GM21360 (cell line): ENCODE measurements around the gene AACS.

Experiments
- ATAC-seq: cut with Tn5 transposase; IDR thresholded peaks from one replicate; pipeline ENCODE4 v1.9.1; 2021; ENCODE audit warnings: mild to moderate bottlenecking, moderate library complexity; ENCODE audit not compliant: unreplicated experiment

AACS gene

DNA sequence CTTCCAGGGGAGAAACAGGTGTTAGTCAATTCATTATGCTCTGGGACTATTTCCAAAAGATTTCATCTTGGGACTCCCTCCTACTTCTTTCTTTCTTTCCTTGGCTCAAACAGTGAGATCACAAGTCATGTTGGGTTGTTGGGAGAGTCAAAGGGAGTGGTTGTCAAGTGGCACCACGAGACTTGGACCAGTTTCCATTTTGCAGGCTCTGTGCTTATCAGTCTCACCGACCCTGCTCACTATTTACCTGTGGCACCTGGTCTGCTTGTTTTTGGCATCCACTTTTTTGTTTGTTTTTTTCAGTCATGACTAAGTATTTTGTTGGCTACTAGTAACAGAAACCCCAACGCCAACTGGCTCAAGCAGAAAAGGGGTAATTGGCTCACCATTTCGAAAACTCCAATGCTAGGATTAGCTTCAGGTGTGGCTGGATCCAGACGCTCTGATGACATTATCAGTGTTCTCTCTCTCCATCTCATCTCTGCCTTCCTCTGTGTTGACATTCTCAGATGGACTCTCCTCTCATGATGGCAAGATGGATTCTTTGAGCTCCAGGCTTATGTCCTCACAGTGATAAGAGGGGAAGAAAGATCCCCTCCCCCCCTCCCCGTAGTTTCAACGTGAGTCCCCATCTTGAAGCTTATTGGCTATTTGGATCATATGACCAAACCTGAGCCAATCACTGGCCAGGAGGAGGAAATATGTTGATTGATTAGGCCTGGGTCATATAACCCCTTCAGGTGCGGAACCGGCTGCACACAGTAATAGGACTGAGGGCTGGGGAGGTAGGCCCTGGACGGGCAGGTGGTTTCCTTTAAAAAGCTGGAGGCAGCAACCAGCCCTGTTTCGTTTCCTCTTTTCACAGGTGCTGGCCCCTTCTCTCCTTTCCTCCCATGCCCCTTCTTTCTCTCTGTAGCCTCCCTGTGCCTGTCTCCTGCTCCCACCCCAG is 84.2 kb downstream of the AACS start:
- peak; percentile 98 for ATAC-seq

DNA sequence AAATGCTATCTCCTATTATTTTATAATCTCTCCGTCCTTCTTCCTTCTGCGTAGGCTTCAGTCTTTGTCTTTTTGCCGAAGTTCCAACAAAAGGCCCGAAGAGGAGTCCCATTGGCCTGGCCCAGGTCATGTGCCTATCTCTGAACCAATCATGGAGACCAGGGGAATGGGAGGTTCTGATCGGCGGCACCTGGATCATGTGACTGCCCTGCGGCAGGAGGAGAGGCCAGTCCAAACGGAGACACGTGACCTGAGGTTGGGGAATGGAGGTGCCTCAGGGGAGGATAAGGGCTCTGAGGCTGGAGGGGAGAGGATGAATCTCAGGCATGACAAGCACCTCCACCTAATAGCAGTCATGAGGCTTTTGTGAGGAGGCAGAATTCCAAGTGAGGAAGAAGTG is 86.0 kb downstream of the AACS start:
- ATAC-seq = no peak

DNA sequence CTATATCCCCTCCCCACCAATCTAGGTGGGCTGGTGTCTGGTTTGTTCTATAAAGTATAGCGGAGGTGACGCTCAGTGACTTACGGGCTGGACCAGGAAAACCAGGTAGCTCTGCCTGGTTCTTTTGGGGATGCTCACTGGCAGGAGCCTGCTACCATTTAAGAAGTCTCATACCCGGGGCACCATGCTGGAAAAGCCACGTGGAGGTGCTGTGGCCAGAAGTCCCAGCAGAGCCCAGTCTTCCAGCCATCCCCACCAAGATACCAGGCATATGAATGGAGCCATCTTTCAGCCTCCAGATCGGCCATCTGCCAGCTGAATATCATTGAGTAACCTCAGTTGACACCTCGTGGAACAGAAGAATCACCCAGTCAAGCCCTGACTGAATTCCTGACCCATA is 87.2 kb downstream of the AACS start:
- ATAC-seq = no peak

DNA sequence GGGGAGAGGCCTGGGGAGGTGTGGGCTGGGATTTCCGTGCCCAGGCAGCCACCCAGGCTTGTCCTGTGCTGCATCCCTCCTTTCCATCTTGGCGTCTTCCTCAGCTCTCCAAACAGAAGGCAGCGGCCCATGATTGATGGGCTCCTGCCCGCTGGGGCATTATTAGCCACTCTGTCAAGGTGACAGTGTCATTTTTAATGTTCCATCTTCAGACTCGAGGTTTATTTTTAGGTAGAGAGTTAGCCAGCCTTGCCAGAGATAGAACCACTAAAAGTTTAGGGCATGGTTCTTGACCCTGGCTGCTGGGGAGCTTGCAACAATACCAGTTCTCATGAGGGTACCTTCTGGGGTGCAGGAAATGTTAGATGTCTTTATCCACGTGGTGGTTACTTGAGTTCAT is 90.1 kb downstream of the AACS start:
- no peak for ATAC-seq

DNA sequence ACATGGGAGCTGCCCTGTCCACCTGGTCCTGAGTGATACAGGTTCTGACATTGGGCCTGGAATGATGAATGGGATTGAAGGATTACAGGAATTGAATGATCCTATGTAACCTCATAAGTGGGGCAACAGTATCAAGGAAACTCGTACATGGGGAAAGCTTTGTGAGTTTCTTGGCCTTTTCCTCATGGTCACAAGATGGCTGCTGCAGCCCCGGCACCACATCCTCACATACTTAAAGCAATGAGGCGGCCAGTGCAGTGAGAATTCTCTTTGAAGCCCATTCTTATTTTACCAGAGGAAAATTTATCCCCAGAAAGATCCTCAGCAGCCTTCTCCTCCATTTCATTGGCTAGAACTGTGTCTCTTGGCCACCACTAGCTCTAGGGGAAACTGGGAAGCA is 91.9 kb downstream of the AACS start:
- ATAC-seq = no peak

DNA sequence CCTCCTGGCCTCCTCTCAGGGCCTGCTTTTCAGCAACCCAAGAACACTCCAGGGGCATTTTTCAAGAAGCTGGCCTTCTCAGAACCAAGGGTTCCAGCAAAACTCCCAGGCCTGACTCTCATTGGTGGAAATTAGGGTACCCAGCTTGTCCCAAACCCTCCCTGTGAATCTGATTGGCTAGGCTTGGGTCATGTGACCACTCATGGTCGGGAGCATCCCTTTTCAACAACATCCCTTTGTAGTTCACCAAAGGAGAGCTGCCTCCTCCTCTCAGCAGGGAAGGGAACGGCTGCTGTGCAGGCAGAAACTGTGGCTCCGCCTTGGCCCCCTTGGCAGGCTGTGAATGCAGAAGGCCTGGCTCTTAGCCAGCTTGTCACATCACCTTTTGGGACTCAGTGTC is 94.5 kb downstream of the AACS start:
- no peak for ATAC-seq

DNA sequence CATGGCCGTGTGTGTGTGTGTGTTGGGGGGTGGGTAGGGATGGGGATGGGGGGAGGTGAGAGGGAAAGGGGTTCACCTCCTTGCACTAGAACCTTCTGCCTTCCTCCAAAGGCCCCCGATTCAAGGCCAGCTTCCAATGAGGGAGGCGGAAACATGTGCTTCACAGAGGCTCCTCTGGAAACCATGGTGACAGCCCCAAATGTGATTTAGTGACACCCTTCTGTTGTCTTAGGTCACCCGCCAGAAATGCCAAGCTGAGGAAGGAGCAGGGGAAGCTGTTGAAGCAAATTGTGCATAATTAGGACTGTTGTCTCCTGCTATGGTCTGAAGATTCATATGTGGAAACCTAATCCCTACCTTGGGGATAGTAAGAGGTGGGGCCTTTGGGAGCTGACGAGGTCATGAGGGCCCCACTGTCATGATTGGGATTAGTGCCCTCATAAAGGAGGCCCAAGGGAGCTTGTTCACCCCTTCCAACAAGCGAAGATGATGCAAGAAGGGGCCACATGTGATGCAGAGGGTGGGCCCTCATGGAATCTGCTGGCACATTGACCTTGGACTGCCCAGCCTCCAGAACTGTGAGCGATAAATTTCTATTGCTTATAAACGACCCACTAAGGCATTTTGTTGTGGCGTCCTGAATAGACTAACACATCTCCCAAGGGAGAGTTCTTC is 95.2 kb downstream of the AACS start:
- no peak for ATAC-seq

DNA sequence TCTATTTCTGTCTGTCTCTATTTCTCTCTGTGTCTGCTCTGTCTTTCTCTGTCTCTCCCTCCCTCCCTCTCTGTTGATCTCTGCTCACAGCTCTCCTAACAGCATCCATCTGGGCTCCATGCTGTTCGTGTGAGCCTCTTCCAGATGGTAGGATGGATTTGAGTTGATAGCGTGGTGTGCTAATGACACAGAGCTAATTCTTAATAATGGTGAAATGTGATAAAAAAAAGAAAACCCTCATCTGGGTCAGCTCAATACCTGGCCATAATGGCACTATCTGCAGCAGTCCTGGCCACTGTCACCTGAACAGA is 96.4 kb downstream of the AACS start:
- ATAC-seq = no peak

DNA sequence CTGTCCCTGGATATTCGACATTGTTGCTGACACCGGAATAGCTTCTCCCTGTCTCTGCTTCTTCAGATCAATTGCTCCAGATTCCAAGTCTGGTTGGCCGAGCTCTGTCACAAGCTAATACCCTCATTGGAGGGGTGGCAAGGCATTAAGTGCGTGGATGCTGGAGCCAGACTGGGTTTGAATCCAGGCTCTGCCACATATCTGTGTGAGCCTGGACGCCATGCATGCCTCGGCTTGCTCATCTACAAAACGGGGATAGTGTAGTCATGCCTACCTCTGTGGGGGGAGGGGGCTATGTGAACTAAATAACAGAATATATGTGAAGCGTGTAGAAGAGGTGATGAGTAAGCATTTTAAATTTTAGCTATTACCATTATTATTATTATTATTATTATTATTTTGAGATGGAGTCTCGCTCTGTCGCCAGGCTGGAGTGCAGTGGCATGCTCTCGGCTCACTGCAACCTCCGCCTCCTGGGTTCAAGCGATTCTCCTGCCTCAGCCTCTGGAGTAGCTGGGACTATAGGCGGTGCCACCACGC is 97.3 kb downstream of the AACS start:
- ATAC-seq = no peak

DNA sequence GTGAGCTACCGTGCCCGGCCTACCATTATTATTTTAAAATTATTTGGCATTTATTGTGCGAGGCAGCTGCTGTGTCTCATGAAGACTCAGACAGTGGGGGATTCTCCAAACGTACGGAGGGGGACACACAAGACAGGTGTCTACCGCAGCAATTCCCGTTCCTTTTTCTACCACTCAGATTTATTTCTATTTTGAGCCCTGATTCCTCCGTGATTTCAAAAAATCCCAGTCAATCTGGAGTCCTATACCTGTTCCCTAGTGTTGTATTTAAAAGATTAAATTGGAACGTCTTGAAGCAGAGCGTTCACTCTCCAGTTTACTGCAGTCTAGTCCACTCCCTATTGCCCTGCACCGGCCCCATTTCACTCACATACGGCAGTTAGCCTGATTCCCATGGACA is 97.9 kb downstream of the AACS start:
- ATAC-seq = no peak

DNA sequence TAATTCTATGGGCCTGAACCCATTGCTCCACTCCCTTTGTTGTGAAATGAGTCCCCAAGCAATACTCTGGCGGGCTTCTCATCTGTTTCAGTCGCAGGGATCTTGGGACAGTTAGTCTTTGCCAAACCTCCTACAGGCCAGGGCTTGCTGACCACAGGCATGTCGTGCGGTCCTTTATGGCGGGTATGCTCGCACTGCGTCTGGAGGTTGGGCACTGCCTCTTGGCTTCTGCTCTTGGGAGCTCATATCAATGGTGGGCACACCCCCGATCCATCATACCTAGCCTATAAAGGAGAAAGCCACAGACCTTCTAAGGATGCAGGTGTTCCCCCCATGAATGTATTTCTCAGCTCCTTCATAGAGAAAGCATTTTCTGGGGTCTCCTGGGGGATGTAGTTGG is 99.3 kb downstream of the AACS start:
- no peak for ATAC-seq

DNA sequence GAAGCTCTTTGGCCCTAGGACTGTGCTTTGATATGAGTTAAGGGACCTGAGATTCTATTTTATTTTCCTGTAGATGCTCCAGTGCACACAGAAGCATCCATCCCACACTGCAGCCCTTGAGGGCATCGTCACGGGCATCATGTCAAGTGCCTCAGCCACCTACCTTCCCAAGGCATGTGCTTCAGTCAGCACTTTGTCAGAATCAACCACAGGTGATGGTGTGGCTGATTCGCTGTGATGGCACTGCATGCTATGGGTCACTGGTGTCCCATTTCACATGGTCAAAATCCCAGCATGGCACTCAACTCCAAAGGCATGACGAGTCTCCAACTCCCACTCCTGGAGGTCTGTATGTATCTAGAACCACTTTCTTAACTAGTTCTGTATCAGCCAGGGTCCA is 100.8 kb downstream of the AACS start:
- no peak for ATAC-seq

DNA sequence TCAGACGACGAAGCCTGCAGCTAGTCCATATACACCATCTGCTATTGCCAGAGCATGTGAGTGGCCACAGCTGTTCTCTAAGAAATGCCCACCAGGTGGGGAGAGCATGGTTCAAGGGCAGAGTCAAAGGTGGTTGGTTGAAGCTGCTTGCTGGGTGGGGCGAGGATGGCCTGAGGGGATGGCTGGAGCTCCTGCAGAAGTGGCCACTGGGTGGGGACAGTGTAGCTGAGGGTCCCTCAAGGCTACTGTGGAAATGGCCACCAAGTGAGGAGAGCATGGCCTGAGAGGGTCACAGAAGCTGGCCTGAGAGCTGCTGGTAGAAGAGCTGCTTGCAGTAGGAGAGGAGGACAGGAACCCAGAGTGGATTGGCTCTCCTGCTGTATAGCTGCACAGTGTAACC is 102.4 kb downstream of the AACS start:
- no peak for ATAC-seq

DNA sequence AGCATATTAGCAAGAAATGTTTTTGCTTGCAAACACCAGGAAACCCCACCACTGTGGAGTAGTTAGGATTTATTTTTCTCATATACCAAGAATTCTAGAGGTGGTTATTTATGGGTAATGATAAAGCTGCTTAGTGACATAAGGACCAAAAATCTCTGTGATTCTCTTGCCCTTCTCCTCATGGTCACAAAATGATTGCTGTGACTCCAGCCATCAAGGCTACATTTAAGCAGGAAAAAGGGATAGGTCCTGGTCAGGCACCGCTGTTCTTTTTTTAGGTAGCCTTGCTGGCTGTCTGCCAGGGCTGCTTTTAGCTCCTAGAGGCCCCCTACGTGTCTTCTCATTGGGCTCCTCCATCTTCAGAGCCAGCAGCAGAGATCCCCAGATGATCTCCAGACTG is 104.2 kb downstream of the AACS start:
- no peak for ATAC-seq

DNA sequence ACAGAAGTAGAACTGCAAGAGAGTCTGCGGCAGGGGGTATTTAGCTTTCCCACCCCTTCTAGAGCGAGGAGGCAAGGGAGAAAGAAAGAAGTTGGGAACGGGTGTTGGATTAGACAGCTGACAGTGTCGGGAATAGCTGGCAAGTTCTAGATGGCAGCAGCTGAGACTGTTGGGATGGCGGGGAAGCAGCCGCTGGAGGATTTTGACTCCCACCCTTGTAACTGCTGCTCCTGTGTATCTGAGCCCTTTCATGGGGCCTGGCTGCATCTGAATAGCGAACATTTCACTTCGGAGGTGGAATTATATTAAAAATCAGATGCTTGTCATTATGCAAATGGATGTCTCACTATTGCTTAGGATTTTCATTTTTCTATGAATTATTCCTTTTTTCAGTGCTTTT is 104.6 kb downstream of the AACS start:
- ATAC-seq = no peak

DNA sequence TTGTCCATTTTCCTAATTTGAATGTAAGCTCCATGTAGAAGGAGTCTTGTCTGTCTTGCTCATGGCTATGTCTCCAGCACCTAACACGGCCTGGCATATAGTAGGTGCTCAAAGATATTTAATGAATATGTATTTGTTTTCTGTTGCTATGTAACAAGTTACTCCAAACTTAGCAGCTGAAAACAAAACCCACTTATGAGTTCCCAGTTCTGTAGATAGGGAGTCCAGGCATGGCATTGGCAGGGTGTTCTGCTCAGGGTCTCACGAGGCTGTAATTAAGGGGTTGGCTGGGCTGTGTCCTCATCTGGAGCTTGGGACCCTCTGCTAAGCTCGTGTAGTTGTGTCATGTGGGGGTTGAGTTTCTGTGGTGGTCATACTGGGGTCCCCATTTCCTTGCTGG is 106.0 kb downstream of the AACS start:
- ATAC-seq = no peak

DNA sequence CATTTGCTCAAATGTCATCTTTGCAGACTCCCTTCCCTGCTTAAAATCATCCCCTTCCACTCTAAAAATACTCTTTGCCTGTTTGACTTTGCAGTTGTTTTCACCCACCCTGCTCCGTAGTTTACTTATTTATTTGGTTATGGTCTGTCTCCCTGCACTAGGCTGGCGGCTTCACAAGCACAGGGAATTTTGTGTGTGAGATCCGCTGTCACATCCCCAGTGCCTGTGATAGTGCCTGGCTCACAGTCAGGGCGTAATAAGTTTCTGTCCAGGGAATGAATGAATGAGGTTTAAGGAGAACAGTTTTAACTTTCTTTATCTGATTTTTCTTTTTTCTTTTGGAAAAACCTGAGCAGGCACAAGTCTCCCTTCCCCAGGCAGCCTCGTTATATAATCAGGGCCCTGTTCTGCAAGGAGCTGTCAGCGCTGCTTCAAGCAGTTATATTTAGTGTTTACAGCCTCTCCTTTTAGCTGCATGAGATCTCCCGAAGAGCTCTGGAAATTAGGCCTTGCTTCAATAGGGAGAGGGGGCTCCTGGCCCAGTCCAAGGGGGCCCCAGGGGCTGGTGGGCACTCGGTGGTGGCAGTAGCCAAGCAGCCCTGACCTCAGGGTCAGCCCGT is 107.1 kb downstream of the AACS start:
- ATAC-seq = no peak

DNA sequence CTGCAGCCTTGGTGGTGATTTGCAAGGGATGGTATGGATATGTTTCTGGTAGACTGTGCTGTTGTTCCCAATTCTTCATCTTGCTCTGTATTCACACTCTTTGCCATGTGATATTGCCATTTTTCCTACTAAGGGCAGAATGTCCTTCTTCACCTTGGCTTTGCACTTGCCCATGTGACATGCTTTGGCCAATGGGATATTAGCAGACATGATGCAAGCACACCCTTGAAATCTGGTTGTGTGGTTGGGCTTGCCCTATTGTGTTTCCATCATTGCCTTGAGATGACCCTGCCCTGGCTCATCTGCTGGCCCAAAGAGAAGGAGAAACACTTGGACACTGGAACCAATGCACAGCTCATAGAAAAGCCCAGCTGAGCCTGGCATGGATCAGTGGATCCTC is 110.3 kb downstream of the AACS start:
- ATAC-seq = no peak

DNA sequence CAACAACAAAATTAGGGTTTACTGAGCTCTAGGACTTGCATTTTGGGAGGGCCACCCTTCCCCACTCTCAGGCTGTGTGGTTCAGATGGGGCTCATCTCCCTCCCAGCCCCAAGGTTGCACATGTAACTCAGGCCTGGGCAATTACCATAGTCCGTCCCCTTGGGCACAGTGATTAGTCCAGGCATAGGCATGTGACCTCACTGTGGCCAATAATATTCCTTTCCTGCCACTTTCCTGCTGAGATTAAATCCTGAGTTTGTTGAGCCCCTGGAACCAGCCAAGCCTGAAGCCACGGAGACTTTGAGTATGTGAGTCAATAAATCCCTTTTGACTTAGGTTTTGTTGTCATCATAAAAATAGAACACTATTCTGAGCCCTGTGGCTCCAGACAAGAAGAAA is 113.0 kb downstream of the AACS start:
- no peak for ATAC-seq

DNA sequence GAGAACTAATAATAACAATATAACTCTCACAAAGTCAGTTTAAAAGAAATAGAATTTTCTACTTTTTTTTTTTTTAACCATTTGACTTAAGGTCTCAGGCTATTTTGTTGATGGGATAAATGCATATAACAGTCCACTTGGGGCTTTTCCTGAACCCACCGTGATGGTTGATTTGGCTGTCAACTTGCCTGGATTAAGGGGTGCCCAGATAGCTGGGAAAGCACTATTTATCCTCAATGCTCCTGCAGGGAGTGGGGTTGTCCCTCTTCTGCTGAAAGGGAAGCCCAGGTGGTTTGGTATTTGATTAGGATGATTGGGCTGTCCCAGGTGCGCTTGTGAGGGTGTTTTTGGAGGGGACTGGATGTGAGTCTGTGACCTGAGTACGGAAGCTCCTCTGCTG is 114.9 kb downstream of the AACS start:
- ATAC-seq = no peak

DNA sequence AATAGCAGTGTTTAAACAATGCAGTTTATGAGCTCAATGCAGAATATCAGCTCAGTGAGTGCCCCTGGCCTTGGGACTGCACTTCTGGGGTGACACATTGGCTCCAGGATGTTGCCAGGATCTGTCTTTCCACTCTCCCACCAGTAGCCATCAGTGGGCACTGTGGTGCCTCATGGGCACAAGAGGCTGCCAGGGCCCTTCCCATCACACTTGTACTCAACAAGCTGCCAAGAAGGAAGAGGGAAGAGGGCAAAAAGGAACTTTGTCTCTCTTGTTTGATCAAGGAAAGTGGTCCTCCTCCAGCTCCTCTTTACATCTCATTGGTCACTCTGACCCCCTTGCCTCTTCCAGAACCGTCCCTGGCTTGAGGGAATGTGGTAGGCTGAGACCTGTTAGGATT is 115.9 kb downstream of the AACS start:
- ATAC-seq = no peak
